Stimulated activated CD4-positive, alpha-beta T cell treated with anti-CD3 and anti-CD28 coated beads, Interleukin-2, amount 100 ng/mL, for 48 hours (primary cell): ENCODE measurements around the gene CXCR5.

Experiments used
- DNase-seq, 2 donors: peaks; one replicate each; pipeline ENCODE4 v3.0.0-alpha.2; 2020

CXCR5 gene

DNA sequence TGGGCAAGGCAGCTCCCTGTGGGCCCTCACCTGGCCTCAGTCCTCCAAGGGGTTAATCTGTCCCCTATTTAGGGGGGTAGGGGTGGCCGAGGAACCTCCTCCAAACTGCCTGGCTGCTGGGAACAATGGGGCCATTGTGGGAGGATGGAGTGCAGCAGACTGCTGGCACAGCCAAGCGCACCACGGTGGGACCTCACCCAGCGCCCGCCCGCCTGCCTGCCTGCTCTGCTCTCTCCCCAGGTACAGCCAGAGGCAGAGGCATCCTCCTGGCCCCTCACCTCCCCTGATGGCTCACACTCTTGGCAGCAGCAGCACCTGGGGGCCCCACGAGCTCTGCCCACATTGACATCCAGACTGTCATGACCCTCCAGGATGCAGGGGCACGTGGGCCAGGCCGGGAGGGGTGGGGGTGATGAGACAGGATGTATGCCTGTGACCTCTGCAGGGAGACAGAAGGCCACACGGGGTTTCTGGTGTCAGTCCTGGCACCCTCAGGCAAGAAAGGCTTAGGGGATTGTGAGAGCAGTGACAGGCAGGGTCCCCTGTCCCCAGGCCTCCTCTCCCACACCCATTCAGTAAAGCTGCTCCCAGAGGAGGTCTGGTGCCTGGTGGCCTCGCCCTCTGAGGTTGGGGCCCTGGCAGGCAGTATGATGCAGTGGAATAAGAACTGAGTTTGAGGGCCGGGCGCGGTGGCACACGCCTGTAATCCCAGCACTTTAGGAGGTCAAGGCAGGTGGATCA, 30.7 kb downstream of the CXCR5 start:
- peak in 1 of 2 donors; percentile 54 for DNase-seq

DNA sequence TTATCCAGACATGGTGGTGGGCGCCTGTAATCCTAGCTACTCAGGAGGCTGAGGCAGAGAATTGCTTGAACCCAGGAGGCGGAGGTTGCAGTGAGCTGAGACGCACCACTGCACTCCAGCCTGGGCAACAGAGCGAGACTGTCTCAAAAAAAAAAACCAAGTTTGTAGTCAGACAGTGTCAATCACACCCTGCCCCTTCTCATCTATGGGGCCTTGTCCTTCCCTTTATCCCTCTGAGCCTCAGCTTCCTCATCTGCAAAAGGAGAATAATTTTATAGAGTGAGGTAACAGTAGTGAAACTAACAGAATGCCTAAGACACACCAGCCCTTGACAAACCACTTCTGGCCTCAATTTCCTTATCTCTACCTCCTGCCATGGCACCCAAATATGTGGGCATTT, 31.3 kb downstream of the CXCR5 start:
- no peak for DNase-seq

DNA sequence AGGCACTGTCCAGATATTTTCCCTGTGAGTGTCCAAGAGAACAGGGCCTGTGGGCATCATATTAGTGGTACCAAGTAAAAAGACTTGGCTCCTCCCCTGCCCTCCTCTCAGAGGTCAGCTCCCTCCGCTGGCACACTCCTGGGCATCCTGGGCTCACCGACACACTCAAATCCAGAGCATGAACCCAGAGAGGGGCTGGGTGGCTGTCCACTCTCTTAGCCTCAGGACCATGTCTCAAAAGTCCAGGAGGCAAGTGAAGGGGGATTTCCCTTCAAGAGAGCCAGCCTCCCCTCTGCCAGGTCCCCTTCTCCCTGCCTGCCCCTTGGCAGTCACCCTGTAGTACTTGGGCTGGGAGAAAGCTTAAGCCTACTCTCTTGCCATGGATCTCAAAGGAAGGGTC, 31.7 kb downstream of the CXCR5 start:
- DNase-seq = no peak

DNA sequence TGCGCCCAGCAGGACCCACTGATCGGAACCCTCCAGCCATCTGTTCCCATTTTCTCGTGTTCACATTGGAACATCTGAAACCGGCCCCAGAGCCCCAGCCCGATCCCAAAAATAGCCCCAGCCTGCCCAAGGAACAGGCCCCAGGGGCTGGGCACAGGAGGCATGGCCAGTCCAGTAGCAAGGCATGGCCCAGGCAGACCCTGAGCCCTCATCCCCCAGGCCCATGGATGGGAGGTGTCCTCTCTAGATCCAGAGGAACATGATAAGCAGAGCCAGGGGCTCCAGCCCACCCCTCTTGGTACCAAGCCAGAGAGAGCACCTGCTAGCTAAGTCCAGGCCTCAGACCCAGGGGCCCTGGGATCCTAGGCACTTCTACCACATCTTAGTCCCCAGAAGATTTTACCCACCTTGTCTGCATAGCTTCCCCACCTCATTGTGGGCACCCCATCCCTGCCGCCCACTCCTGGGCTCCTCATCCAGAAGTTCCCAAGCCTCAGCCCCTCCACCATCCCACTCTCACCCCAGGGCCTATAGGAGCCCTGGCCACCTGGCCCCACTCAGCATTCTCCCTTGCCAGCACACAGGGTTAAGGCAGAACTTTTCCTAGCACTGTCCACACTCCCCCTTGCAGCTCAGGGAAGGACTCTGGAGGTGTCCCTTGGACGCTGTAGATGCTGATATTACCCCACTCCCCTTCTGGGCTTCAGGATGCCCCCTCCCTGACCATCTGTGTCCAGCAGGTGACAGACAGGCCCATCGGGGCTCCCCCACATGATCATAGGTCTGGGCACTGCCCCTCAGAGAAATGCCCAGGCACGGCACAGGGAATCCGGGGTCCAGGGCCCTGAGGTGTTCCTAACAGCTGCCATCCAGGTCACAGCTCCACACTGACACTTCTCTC, 32.5 kb downstream of the CXCR5 start:
- no peak for DNase-seq

DNA sequence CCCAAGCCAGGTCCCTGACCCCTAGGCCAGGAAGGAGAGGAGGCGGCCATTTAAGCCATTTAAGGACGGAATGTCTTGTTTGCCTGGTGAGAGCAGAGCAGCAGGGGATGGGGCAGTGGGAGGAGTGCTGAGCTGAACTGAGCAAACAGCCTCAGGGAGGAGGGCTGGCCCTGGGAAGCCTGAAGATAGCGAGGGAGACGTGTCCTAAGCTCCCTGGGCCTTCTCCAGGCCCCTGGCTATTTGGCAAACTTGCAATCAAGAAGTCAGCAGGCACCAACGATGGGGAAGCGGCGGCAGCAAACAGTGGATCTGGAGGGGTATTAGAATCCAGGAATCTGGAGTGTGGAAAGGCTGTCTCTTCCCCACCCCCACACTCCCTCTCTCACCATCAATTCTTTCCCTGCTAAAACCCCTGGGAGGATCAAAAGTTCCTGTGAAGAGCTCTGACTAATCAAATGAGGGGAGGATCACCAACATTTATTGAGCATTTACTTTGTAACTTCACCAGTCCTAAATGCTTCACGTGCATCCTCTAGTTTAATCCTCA, 33.2 kb downstream of the CXCR5 start:
- DNase-seq = no peak

DNA sequence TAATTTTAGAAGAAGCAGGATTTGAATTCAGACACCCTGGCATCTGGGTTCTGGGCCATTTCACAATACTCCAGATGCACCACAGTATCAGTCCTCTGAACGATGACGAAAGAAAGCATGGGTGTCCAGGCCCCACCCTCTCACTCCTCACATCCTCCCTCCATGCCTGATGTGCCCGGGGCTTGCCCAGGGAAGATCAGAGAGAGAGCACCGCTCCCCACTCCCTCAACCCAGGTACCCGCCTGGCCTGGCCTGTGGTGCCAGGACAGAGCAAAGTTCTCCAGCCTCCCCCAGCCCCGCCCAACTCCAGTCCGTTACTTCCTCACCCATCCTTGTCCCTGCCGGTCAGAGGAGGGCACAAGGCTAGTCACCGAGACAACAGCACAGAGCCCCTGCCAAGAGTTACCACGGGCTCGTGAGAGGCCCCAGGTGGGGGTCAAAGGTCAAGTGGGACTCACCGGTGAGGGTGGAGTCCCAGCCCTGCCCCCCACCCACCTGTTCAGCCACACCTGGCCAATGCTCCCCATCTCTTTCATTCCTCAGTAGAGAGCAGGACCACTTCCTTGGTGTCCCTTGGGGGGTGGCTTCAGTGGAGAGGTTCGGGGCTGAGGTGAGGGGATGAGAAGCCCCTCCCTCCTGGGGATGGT, 33.9 kb downstream of the CXCR5 start:
- no peak for DNase-seq

DNA sequence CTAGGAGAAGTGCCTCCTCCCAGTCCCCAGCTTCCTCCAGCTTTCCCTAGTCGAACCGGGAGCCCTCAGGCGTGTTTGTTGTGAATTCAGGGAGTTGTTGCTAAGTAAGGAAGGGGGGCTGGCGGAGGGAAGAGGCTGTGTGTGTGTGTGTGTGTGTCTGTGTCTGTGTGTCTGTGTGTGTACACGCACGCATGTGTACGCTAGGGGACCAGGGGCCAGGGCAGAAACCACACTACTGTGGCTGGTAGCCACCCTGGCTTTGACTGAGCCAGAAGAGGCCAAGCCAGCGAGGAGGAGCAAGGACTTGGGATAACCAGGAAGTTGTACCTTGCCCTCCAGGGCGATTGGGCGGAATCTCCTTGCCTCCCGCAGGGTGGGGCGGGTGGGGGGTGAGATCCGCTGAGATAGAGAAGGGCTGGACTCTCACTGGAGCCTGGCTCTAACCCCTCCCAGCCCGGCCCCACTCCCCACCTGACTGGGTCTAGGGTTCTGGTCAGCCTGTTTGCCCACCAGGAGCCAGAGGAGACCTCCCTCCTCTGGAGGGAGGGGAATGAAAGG, 34.5 kb downstream of the CXCR5 start:
- DNase-seq = no peak

DNA sequence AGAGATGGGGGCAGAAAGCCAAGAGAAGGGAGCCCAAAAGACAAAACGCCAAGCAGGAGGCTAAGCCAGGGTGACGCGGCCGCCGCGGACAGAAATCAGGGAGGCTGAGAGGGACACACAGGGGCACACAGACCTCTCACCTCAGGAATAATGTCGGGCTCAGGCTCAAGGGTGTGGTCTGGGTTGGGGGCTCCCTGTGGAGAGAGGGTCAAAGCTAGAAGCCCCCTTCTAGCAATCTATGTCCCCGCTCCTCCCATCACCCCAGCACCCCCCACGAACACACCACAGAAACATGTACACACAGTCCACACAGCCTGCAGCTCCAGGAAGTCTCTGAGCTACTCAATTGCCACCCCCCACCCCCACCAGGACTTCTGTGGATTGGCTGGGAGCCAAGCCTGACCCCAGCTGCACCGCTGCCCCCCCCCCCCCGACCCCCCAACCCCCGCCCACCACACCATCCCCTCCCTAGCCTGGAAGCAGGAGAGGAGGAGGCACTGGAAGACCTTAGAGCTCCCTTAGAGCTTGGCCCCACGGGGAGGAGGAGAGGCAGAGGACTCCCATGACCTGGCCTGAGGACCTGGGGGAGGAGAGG, 35.1 kb downstream of the CXCR5 start:
- DNase-seq = no peak

DNA sequence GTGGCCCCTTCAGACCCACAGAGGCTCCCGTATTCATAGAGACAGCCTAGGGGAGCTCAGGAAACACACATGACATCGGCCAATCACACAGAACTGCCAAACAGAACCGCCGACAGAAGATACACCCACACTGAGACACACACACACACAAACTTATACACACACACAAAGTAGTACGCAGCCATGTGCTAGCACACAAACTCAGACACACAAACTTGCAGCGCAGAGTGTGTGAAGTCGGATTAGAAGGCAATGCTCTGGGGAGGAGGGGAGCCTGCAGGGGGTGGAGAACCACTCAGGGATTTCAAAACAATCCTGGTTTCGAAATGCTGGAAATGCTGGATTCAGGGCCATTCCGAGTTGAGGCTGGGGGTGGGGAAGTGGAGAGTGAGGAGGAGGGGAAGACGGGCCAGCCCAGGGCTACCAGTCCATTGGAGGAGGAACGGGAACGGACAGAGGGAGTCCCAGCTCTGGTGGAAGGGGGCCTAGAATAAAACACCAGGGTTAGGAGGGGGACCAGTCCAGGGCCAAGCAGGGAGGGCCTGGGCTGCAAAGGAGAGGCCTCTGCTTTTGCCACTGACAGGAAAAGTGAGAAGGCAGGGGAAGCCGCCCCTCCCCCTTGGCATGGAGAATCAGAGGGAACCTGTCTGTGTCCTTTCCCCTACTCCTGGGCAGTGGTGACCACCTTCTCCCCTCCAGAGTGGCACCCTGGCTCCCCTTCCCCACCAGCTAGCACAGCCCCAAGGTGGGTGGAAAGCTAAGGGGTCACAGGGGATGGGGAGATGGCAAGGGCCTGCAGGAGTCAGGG, 37.6 kb downstream of the CXCR5 start:
- no peak for DNase-seq

DNA sequence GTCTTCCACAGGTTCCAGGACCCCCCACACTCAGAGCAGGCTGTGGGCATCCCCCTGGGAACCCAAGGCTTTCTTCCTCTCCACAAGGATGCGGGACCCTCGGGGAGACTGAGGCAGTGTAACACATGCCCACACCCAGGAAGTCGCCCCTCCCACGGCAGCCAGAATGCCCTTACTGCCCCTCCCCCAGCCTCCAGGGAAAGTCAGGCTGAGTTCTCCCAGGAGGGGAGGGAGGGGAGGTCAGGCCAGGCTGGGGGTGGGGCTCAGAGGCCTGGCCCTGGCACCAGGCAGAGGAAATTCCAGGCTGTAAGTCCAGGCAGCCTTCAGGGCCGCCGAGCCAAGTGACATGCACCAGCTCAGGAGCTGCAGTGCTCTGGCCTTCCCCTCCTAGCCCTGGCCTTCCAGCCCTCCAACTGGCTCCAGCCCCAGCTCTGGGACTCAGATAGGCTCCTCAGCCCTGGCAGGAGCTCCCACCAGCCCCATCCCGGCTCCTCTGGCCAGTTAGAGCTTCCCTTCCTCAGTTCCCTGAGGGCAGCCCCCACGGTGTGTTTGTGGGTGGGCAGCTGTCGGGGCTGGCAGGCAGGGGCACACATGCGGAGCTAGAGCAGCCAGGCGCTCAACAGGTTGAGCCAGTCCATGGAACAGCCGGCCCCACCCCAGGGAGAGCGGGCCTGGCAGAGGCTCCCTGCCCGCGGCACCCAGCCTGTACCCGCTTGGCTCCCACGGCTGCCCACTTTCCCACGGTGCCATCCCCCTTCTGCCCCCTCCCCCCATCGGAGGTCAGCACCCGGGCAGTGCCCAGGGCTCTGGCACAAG, 38.4 kb downstream of the CXCR5 start:
- no peak for DNase-seq

DNA sequence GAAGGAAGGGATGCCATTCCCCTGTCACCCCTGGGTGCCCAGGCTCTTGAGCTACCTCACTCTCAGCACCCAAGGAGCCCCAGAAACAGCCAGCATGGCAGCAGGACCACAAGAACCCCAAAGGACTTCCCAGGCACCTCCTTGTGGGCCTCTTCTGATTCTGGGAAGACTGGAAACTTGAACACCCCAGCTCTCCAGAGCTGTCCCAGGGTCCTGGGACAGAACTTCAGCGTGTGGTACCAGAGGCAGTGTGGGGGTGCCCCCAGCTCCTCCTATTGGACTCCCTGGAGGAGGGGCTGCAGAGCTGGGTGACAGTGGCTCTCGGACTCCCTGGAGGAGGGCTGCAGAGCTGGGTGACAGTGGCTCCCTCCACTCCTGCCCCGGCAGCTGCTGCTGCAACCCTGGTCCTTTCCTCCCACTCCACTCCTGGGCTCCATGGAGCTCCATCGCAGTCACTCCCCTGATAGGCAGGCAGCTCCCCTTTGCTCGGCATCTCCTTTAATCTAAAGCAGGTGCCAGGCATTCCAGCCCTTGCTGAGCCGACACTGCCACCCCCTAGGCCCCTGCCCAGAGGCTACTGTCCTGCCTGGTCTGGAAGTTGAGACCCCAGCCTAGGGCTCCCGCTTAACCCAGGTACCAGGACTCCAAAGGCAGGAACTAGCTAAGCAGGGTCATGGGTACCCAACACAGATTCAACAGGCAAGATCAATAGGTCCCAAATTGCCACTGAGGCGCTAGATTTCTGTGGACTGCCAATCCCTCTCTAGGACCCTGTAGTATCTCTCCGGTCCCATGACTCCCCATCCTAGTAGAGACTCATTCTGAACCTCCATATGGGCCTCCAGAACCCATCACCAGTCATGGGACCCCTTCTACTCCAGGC, 39.3 kb downstream of the CXCR5 start:
- DNase-seq = no peak

DNA sequence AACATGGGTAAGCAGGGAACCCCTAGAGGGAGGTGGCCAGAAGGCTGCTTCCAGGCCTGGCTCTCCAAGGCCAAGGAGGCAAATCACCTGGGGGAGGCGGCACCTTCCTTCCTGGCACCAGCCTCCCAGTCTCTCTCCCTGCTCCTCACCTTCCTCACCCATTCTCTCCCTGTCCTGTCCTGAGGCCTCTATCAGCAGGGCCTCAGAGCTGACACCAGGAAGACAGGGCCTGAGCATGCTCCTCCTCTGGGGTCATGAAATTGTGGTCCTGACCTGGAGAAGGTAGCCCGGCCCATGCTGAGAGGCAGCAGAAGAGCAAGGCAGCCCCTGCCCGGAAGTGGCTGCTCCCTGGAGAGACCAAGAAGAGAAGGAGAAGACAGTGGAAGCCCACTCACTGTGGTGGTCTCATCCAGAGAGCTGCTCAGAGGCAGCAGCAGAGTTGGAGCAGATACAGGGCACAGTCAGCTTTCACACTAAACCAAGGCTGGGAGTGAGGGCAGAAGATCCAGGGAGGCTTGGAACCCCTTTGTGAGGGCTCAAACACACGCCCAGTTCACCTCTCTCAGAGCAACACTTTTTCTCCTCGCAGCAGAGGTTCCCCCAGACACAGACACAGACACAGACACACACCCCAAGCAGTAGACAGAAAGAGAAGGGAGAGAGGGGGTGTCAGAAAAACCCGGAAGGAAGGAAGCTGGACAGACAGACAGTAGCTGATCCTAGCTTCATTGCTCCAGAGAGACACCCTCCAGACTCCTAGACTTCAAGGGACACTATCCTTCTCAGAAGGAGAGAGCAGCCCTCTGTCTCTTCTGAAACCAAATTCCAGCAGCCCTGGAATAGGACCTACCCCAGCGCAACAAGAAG, 40.3 kb downstream of the CXCR5 start:
- no peak for DNase-seq

DNA sequence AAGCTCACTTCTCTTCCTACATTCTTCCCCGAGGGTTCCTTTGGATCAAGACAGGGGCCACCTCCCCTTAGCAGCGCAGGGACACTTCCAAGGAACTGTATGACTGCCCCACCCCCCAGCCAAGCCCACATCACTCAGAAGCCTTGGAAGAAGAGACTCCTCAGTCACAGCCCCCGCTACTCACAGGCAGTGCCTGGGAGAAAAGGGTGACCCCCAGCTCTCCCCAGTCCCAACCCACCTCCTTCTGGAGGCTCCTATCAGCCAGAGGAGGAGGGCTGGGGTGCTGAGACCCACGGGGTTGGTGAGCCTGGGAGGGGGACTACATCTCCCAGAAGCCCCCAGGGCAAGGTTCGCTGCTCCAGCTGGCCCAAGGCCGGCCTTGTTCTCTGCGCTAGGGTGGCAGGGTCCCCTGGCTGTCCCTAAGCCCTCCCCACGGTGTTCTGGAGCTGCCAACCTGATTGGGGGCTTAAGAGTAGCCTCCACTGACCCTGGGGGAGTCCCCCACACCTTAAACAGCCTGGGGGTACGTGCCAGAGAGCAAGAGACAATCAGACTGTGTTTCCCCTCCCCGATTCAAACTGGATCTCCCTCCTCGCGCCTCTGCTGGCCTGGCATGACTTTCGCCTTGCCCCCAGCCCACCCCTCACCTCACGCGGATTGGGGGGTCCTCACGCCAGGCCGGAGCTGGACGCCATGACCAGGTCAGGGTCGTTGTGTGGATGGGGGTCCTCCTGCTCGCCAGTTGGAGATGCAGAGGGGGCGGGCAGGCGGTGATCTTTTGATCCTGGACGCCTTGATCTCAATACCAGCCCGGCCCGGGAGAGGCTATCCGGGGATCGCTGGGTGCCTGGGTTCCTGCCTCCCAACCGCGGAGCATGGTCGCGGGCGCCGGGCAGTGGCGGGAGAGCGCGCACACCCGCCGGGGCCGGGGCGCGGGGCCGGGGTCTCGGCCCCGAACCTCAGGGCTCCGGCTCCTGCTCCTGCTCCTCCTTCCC, 41.2 kb downstream of the CXCR5 start:
- DNase-seq = no peak

DNA sequence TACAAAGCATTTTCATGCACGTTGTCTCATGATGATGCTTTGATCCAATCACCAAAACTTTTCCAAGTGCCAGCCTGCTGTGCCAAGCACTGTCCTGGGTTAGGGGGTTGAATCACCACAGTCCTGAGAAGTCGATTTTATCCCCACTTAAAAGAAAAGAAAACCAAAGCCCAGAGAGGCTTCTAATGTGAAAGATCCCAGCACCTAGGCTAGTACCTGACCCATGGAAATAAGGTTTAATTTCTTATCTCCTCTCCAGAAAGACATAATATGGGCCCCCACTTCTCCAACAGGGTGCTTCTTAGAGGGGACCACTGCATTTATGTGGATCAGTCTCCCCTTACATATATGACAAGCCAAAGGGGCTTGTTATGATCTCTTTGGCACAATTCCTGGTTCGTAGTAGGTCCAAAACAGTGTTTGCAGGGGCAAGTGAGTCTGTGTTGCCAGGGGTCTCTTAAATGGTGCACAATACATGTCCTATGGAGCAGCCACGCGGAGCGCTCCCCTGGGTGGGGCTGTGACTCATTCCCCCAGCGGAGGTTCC, 43.9 kb downstream of the CXCR5 start:
- no peak for DNase-seq

DNA sequence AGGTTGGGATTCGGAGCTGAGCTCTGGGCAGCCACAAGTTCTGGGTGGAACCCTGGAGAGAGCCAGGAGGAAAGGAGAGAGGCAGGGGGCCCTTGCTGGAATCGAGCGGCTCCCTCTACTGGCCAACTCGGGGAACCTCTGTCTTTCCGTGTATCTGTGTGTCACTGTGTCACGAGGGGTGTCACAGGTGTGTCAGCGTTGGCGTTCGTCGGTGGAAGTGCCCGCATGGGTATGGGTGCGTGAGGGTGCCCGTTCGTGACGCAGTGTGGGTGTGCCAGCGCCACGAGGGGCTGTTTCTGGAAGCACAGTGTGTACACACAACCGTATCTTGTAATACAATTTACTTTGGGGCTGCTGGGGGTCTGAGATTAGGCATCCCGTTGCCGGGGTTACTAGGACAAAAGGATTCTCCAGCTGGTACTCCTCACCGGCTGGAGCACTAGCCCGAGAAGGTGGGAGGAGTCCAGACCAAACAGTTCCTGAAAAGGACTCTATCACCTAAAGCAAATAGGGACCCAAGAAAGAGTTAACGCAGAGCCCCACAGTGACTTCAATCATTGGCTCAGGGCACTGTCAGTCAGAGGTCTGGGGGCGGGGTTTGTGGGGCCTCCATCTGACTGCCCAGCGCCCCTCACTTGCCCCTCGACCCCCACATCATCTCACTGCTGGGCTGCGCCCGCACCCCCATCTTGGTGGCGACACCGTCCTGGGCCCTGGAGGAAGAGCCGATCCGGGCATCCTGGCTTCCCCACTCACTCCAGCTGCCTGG, 44.6 kb downstream of the CXCR5 start:
- peak; percentile 91 to 92 for DNase-seq

DNA sequence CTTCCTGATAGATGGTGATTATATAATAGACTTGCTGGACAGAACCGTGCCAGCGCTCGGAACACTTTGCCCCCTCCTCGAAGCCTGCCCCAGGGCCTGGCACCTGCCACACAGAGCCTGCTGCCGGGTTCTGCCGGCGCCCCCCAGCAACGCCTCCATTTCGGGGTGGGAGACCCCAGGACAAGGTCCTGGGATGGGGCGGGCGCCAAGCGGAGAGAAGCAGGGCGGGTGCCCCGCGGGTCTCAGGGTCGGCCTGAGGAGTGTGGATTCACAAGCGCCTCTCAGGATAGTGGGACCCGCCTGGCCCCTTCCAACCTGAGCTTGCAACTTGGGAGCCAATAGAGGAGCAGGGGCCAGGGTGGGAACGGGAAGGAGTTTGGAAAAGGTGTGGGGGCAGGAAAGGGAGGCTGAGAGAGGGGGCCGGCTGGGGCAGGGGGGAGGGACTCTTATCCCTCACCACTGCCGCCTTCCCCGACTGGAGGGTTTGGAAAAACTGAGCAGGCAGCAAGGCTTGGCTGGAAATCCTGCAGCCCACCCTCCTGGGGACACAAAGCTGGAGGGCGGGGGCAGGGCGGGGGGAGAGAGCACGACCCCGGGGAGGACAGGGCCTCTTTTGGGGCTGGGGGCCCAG, 45.3 kb downstream of the CXCR5 start:
- DNase-seq = no peak
